ENCODE data around the gene RBFOX2.
"Not testable (repeated sequence)": the region's sequence is repeated elsewhere in the genome, so short reads cannot be mapped to it uniquely, and the experiment has no call there.

RBFOX2 gene

GRCh38 chr22:36039125-36039524 is 10.5 kb upstream of the RBFOX2 start:
- no peak for FAIRE-seq

- FAIRE-seq: no peak
Measured at GRCh38 chr22:36037102-36037758, 8.6 kb upstream of the RBFOX2 start.

DNA sequence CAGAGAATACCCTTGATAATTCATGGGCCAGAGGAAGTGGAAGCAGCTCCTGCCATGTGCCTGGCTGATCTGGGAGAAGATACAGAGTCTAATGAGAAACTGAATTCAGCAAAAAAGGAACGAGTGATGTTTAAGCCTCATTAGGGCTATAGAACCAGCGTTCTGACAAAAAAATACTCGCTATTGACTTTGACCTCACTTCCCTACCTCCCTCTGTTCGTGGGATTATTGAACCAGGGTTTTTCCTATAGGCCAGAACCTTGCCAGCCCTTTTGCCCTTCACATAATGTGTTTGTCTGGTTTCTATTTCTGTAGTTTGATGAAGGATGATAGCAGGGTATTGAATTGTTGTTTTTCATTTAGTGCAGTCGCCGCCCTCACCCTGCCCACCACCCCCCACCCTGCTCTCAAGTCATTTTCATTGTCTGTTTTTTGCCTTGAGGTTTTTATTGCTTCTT is 7.6 kb upstream of the RBFOX2 start:
- FAIRE-seq: no peak

GRCh38 chr22:36032611-36033010 is 4.0 kb upstream of the RBFOX2 start:
- no peak for FAIRE-seq

DNA sequence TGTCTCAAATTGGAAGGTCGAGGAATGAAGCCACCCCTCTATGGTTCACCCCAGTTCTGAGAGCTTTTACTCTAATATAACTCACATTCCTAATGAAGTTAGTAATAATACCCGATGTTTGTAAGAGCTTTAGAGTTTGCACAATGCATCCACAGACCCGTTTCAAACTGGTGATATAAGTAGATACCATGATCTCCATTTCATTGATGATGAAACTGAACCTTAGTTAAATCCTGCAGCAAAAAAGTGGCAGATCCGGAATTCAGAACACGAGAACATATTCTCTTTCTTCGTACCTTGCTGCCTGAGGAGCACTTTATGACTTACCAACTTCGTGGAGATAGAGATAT is 757 bp upstream of the RBFOX2 start:
- FAIRE-seq: no peak

GRCh38 chr22:36027935-36028645 is 534 bp downstream of the RBFOX2 start:
- FAIRE-seq: no peak

- no peak for FAIRE-seq
Measured at GRCh38 chr22:36027579-36027934, 1.1 kb downstream of the RBFOX2 start.

DNA sequence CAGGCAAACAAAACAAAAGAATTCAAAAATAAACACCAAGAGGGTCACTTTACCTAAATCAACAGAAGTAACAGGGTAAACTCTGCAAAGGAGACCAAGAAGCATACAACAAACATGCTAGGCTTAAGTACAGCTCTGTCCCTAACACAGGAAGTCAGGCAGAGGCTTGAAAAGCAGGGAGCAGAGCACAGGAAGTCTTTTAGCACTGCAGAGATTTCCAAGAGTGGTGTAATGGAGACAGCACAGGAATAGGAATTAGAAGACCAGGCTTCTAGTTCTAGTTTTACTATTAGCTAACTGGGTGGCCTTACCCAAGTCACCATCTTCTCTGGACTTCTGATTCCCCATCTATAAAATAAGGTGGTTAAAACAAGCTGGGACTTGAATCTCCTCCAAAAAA is 1.9 kb downstream of the RBFOX2 start:
- FAIRE-seq: no peak

DNA sequence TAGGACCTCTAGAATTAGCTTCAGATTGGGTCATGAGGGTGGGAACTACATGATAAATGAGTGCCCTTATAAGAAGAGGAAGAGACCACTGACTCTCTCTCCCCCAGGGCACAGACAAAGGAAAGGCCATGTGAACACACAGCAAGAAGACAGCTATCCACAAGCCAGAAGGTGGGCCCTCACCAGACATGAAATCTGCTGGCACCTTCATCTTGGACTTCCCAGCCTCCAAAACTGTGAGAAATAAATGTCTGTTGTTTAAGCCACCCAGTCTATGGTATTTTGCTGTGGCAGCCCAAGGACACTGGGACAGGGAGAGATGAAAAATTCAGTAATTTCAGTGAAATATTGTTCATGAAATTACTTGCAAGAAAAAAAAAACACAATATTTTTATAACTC is 5.9 kb downstream of the RBFOX2 start:
- no peak for FAIRE-seq

GRCh38 chr22:36022162-36022561 is 6.5 kb downstream of the RBFOX2 start:
- no peak for FAIRE-seq

DNA sequence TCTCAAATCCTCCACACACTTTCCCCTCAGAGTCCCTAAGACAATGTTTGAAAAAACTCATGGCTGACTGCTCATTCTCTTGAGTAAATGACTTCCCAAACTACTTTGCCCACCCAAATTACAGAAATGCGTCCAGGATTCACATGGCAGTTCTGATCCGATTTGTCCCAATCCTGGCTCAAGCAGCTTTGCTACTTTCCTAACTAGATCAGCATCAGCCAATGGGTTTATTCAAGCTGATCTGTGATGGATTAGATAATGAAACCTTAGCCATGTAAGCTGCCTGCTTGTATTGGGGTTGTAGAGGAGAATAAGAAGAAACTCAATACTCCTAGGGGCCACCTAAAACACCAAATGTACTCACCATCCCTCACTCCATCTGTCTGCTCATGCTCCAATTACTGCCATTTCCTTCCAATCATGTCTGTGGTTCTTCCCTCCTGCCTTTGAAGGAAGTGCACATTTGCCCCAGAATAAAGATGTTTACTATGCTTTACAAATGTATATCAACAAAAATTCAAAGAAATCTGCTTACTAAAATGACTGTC is 6.9 kb downstream of the RBFOX2 start:
- no peak for FAIRE-seq

DNA sequence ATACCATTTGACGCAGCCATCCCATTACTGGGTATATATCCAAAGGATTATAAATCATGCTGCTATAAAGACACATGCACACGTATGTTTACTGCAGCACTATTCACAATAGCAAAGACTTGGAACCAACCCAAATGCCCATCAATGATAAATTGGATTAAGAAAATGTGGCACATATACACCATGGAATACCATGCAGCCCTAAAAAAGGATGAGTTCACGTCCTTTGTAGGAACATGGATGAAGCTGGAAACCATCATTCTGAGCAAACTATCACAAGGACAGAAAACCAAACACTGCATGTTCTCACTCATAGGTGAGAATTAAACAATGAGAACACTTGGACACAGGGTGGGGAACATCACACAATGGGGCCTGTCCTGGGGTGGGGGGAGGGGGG is 7.8 kb downstream of the RBFOX2 start:
- FAIRE-seq: not testable (repeated sequence)

- FAIRE-seq: no peak
Measured at GRCh38 chr22:36017651-36018091, 11.0 kb downstream of the RBFOX2 start.

GRCh38 chr22:36016684-36017083 is 11.9 kb downstream of the RBFOX2 start:
- FAIRE-seq: no peak

- FAIRE-seq: no peak
Measured at GRCh38 chr22:36015811-36016529, 12.7 kb downstream of the RBFOX2 start.

GRCh38 chr22:36015155-36015810 is 13.3 kb downstream of the RBFOX2 start:
- FAIRE-seq: no peak

GRCh38 chr22:36014546-36015074 is 14.0 kb downstream of the RBFOX2 start:
- no peak for FAIRE-seq

DNA sequence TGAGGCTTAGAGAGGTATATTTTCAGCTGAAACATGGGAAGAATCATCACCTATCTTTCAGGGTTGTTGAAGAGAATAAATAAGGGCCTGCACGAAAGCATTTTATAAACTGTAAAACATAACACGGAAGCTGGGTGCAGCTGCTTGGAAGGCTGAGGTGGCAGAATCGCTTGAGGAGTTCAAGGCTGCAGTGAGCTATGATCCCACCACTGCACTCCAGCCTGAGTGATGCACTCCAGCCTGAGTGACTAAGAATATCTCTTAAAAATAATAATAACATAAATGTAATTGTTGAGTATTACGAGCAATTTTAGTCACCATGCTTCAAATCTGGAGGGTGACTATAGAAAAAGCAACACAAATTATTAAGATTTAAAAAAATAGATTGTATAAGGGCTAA is 16.3 kb downstream of the RBFOX2 start:
- no peak for FAIRE-seq

DNA sequence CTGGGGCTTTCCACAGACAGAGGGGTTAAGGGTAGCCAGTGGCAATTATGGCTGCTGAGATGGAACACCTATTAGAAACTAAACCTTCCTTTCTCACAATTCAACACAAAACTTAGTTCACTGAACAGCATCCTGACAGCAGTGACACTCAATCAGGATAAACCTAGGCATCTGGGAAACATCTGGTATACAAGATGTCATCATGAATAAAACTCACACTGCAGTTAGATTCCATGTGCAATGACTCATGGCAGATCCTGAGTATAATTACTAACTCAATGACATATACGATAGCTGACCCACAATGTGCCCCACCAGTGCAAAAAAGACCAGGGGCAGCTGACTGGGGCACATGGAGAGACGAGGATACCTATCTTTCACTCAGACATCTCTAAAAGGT is 17.7 kb downstream of the RBFOX2 start:
- no peak for FAIRE-seq

DNA sequence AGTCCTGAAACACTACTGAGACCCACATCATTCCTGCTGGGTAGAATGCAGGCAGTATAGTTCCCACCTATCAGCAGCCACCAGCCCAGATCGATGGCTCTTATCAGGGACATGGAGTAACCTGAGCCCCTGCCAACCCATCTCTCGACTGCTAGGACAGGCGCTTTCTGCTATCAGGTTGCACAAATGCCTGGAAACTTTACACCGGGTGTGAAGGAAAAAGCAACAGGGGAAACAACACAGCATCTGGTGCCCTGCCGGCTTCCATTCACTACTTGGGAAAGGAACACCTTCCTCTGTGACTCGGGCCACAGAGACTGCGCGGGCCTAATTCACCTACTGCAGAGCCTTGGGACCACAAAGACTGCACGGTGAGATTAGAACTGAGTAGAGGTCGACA is 18.5 kb downstream of the RBFOX2 start:
- FAIRE-seq: no peak

DNA sequence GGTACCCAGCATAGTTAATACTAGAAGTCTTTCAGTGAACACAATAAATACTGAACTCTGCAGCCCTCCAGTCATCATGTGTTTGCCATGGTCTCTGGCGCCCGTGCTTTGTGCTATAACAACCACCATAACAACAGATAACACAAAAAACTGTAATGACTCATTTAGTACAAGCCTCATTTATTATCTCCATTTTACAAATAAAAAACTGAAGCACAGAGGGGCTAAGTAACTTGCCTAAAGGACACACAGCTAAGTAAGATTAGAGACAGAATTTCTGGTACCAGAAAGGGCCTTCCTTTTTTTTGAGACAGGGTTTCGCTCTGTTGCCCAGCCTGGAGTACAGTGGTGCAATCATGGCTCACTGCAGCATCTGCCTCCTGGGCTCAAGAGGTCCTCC is 19.5 kb downstream of the RBFOX2 start:
- FAIRE-seq: no peak

DNA sequence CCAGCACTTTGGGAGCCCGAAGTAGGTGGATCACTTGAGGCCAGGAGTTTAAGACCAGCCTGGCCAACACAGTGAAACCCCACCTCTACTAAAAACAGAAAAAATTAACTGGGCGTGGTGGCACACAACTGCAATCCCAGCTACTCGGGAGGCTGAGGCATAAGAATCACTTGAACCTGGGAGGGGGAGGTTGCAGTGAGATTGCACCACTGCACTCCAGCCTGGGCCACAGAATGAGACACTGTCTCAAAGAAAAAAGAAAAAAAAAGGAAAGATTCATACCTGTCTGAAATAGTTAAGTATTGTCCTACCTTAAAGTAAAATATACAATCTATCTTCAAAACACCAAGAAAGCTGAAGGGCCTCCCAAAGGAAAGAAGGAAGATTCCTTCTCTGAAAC is 20.1 kb downstream of the RBFOX2 start:
- FAIRE-seq: no peak

GRCh38 chr22:36008131-36008530 is 20.5 kb downstream of the RBFOX2 start:
- no peak for FAIRE-seq

Measured in TTC549 (cell line).